WERI-Rb-1 (cell line): ENCODE data around the gene OTOF.
"Not testable (repeated sequence)": the region's sequence is repeated elsewhere in the genome, so short reads cannot be mapped to it uniquely, and the experiment has no call there.

Experiments
- DNase-seq: peaks from one replicate; pipeline ENCODE4 v3.0.0-alpha.2; 2020
- H3K27ac ChIP-seq: fragments of 250-450 bp; sonication (Bioruptor Pico); 2 replicates; pipeline ENCODE4 v1.5.1; 2020; ENCODE audit warnings: mild to moderate bottlenecking, moderate library complexity
- H3K27me3 ChIP-seq: fragments of 250-450 bp; sonication (Bioruptor Pico); 2 replicates; pipeline ENCODE4 v1.5.1; 2021; ENCODE audit warnings: mild to moderate bottlenecking, low read depth, moderate library complexity; ENCODE audit not compliant: insufficient read depth, severe bottlenecking
- H3K36me3 ChIP-seq: fragments of 250-450 bp; sonication (Bioruptor Pico); 2 replicates; pipeline ENCODE4 v1.5.1; 2020; ENCODE audit warnings: mild to moderate bottlenecking, moderate library complexity
- H3K4me3 ChIP-seq: 2 replicates; pipeline ENCODE4 v1.5.1; 2011; ENCODE audit warnings: low read depth, mild to moderate bottlenecking, control low read depth, low read length
- H3K9me3 ChIP-seq: fragments of 250-450 bp; sonication (Bioruptor Pico); 2 replicates; pipeline ENCODE4 v1.5.1; 2021; ENCODE audit warnings: mild to moderate bottlenecking, moderate library complexity; ENCODE audit not compliant: severe bottlenecking
- CTCF ChIP-seq: IDR thresholded peaks from 2 replicates; pipeline ENCODE4 v1.5.1; 2011; ENCODE audit warnings: low read depth, mild to moderate bottlenecking, control low read depth, inconsistent platforms, low read length

Gene OTOF

GRCh38 chr2:26471289-26471688 lies 6.6 kb downstream of the OTOF start:
- TF ChIP-seq CTCF = peak; percentile 88
- H3K9me3 ChIP-seq = peaks cover 5% of the 10 kb centered on the region
- peak; percentile 81 for DNase-seq
- H3K27me3 ChIP-seq = no peaks in the 10 kb centered on the region
- H3K36me3 ChIP-seq = no peaks in the 10 kb centered on the region
- H3K4me3 ChIP-seq = no peak overlapping the region
- H3K27ac ChIP-seq = no peak overlapping the region

GRCh38 chr2:26470601-26471260 lies 7.2 kb downstream of the OTOF start:
- H3K4me3 ChIP-seq = no peak overlapping the region
- H3K27ac ChIP-seq = no peak overlapping the region
- H3K27me3 ChIP-seq = no peaks in the 10 kb centered on the region
- no peaks in the 10 kb centered on the region for H3K36me3 ChIP-seq
- peaks cover 5% of the 10 kb centered on the region for H3K9me3 ChIP-seq
- TF ChIP-seq CTCF = no peak
- DNase-seq = no peak

- DNase-seq = no peak
- Histone ChIP-seq H3K4me3 (no peak overlapping the region), H3K36me3 (no peaks in the 10 kb centered on the region), H3K9me3 (peaks cover 5% of the 10 kb centered on the region), H3K27me3 (no peaks in the 10 kb centered on the region), H3K27ac (no peak overlapping the region)
- no peak for TF ChIP-seq CTCF
Measured at GRCh38 chr2:26469955-26470354, 8.0 kb downstream of the OTOF start.

GRCh38 chr2:26469092-26469710 lies 8.7 kb downstream of the OTOF start:
- TF ChIP-seq CTCF = peak; percentile 86
- no peaks in the 10 kb centered on the region for H3K36me3 ChIP-seq
- no peaks in the 10 kb centered on the region for H3K27me3 ChIP-seq
- no peak overlapping the region for H3K27ac ChIP-seq
- peak; percentile 87 for DNase-seq
- no peak overlapping the region for H3K4me3 ChIP-seq
- H3K9me3 ChIP-seq = peaks cover 5% of the 10 kb centered on the region

GRCh38 chr2:26468544-26468943 lies 9.4 kb downstream of the OTOF start:
- H3K27me3 ChIP-seq, H3K36me3 ChIP-seq, H3K4me3 ChIP-seq, H3K9me3 ChIP-seq, H3K27ac ChIP-seq, DNase-seq: not testable (repeated sequence)

GRCh38 chr2:26466662-26467310 lies 11.1 kb downstream of the OTOF start:
- DNase-seq = no peak
- H3K27ac ChIP-seq = no peak overlapping the region
- no peaks in the 10 kb centered on the region for H3K27me3 ChIP-seq
- peaks cover 5% of the 10 kb centered on the region for H3K9me3 ChIP-seq
- no peak for TF ChIP-seq CTCF
- H3K4me3 ChIP-seq = no peak overlapping the region
- H3K36me3 ChIP-seq = no peaks in the 10 kb centered on the region
